ENCODE measurements around the gene ADGRG6.
A peak's percentile ranks its signal among the peaks of the same experiment; 100 is the strongest.

ADGRG6 gene

GRCh38 chr6:142302421-142303175 is 791 bp downstream of the ADGRG6 start:
- H4K8ac ChIP-seq (ENCODE audit: low read length), result no peak overlapping the region
- no peak overlapping the region for H3K14ac ChIP-seq (ENCODE audit: low read length in 2 of 2)
- no peak overlapping the region for H2AK5ac ChIP-seq (ENCODE audit: low read length, severe bottlenecking)
- peak overlapping the region in 1 of 2 experiments; percentile 79 for H2BK12ac ChIP-seq (ENCODE audit: low read length in 2 of 2)
- H3K27ac ChIP-seq (ENCODE audit: low read length, poor library complexity, severe bottlenecking), result no peak overlapping the region
- no peaks in the 10 kb centered on the region for H3K36me3 ChIP-seq (ENCODE audit: control insufficient read depth in 1 of 2, insufficient read depth in 2 of 2, low read depth in 1 of 2, low read length in 2 of 2)
- DNase-seq, result peak; percentile 45
- peak overlapping the region; percentile 85 for H3K4me2 ChIP-seq (ENCODE audit: low read length, poor library complexity, severe bottlenecking)
- H2AFZ ChIP-seq (ENCODE audit: low read depth, low read length), result no peak overlapping the region
- peak overlapping the region; percentile 90 to 97 for H3K18ac ChIP-seq (ENCODE audit: low read depth in 1 of 2, low read length in 2 of 2)
- no peak overlapping the region for H4K91ac ChIP-seq (ENCODE audit: low read length)
- H2BK5ac ChIP-seq (ENCODE audit: low read depth, low read length, poor library complexity, severe bottlenecking), result no peak overlapping the region
- H3K23ac ChIP-seq (ENCODE audit: low read length in 2 of 2), result no peak overlapping the region
- H3K4me1 ChIP-seq (ENCODE audit: control insufficient read depth, insufficient read depth, low read depth, low read length), result peaks cover 9% of the 10 kb centered on the region
- no peak overlapping the region for H3K9ac ChIP-seq (ENCODE audit: low read length)
- no peaks in the 10 kb centered on the region for H3K9me3 ChIP-seq (ENCODE audit: control insufficient read depth, low read length)
- no peak overlapping the region for H2BK120ac ChIP-seq (ENCODE audit: low read depth, low read length)
- peak overlapping the region in 1 of 2 experiments; percentile 89 for H3K4ac ChIP-seq (ENCODE audit: low read depth in 1 of 2, low read length in 2 of 2)
- 47% methylated on average over 18 of the region's 18 CpGs for whole genome bisulfite sequencing
- H3K79me1 ChIP-seq (replicated peaks; ENCODE audit: low read length, poor library complexity, severe bottlenecking), result no peaks in the 10 kb centered on the region
- H3K27me3 ChIP-seq (ENCODE audit: control insufficient read depth in 1 of 2, insufficient read depth in 1 of 2, low read length in 2 of 2), result peaks cover 0 to 13% of the 10 kb centered on the region in 2 experiments
- H3K4me3 ChIP-seq (ENCODE audit: insufficient read depth in 1 of 2, low read depth in 1 of 2, low read length in 2 of 2), result peak overlapping the region in 1 of 2 experiments; percentile 79
- no peak overlapping the region for H2BK15ac ChIP-seq (ENCODE audit: low read depth, poor library complexity, severe bottlenecking)

- H3K18ac ChIP-seq (ENCODE audit: low read depth in 1 of 2, low read length in 2 of 2), result no peak overlapping the region
- WGBS, result 30% methylated on average over 2 of the region's 2 CpGs
- H3K27ac ChIP-seq (ENCODE audit: low read length, poor library complexity, severe bottlenecking), result no peak overlapping the region
- no peaks in the 10 kb centered on the region for H3K9me3 ChIP-seq (ENCODE audit: control insufficient read depth, low read length)
- H3K23ac ChIP-seq (ENCODE audit: low read length in 2 of 2), result no peak overlapping the region
- no peak overlapping the region for H3K4me3 ChIP-seq (ENCODE audit: insufficient read depth in 1 of 2, low read depth in 1 of 2, low read length in 2 of 2)
- H3K4me2 ChIP-seq (ENCODE audit: low read length, poor library complexity, severe bottlenecking), result no peak overlapping the region
- peaks cover 6% of the 10 kb centered on the region for H3K4me1 ChIP-seq (ENCODE audit: control insufficient read depth, insufficient read depth, low read depth, low read length)
- H3K14ac ChIP-seq (ENCODE audit: low read length in 2 of 2), result no peak overlapping the region
- H2AFZ ChIP-seq (ENCODE audit: low read depth, low read length), result no peak overlapping the region
- H4K91ac ChIP-seq (ENCODE audit: low read length), result no peak overlapping the region
- H2BK5ac ChIP-seq (ENCODE audit: low read depth, low read length, poor library complexity, severe bottlenecking), result no peak overlapping the region
- H4K8ac ChIP-seq (ENCODE audit: low read length), result no peak overlapping the region
- no peak overlapping the region for H3K9ac ChIP-seq (ENCODE audit: low read length)
- no peak overlapping the region for H2BK15ac ChIP-seq (ENCODE audit: low read depth, poor library complexity, severe bottlenecking)
- H2BK120ac ChIP-seq (ENCODE audit: low read depth, low read length), result no peak overlapping the region
- H3K27me3 ChIP-seq (ENCODE audit: control insufficient read depth in 1 of 2, insufficient read depth in 1 of 2, low read length in 2 of 2), result peaks cover 0 to 13% of the 10 kb centered on the region in 2 experiments
- H3K4ac ChIP-seq (ENCODE audit: low read depth in 1 of 2, low read length in 2 of 2), result no peak overlapping the region
- no peaks in the 10 kb centered on the region for H3K36me3 ChIP-seq (ENCODE audit: control insufficient read depth in 1 of 2, insufficient read depth in 2 of 2, low read depth in 1 of 2, low read length in 2 of 2)
- H2BK12ac ChIP-seq (ENCODE audit: low read length in 2 of 2), result no peak overlapping the region
- H3K79me1 ChIP-seq (replicated peaks; ENCODE audit: low read length, poor library complexity, severe bottlenecking), result no peaks in the 10 kb centered on the region
- DNase-seq, result peak; percentile 37
- H2AK5ac ChIP-seq (ENCODE audit: low read length, severe bottlenecking), result no peak overlapping the region
Measured at GRCh38 chr6:142303176-142303533, 1.3 kb downstream of the ADGRG6 start.

GRCh38 chr6:142304241-142304640 is 2.4 kb downstream of the ADGRG6 start:
- Histone ChIP-seq H2AK5ac (ENCODE audit: low read length, severe bottlenecking) (no peak overlapping the region), H3K4me1 (ENCODE audit: control insufficient read depth, insufficient read depth, low read depth, low read length) (peaks cover 6% of the 10 kb centered on the region), H3K9ac (ENCODE audit: low read length) (no peak overlapping the region), H3K23ac (ENCODE audit: low read length in 2 of 2) (no peak overlapping the region), H3K18ac (ENCODE audit: low read depth in 1 of 2, low read length in 2 of 2) (no peak overlapping the region), H2BK5ac (ENCODE audit: low read depth, low read length, poor library complexity, severe bottlenecking) (no peak overlapping the region), H3K14ac (ENCODE audit: low read length in 2 of 2) (no peak overlapping the region), H3K79me1 (replicated peaks; ENCODE audit: low read length, poor library complexity, severe bottlenecking) (no peaks in the 10 kb centered on the region), H3K9me3 (ENCODE audit: control insufficient read depth, low read length) (no peaks in the 10 kb centered on the region), H3K27ac (ENCODE audit: low read length, poor library complexity, severe bottlenecking) (no peak overlapping the region), H3K36me3 (ENCODE audit: control insufficient read depth in 1 of 2, insufficient read depth in 2 of 2, low read depth in 1 of 2, low read length in 2 of 2) (no peaks in the 10 kb centered on the region), H2BK120ac (ENCODE audit: low read depth, low read length) (no peak overlapping the region), H3K4ac (ENCODE audit: low read depth in 1 of 2, low read length in 2 of 2) (no peak overlapping the region), H2BK12ac (ENCODE audit: low read length in 2 of 2) (no peak overlapping the region), H2BK15ac (ENCODE audit: low read depth, poor library complexity, severe bottlenecking) (no peak overlapping the region), H2AFZ (ENCODE audit: low read depth, low read length) (no peak overlapping the region), H4K8ac (ENCODE audit: low read length) (no peak overlapping the region), H4K91ac (ENCODE audit: low read length) (no peak overlapping the region), H3K4me3 (ENCODE audit: insufficient read depth in 1 of 2, low read depth in 1 of 2, low read length in 2 of 2) (no peak overlapping the region), H3K4me2 (ENCODE audit: low read length, poor library complexity, severe bottlenecking) (no peak overlapping the region), H3K27me3 (ENCODE audit: control insufficient read depth in 1 of 2, insufficient read depth in 1 of 2, low read length in 2 of 2) (peaks cover 0 to 13% of the 10 kb centered on the region in 2 experiments)
- no peak for DNase-seq
- no CpG with 5 or more reads among the region's 2 CpGs for WGBS

DNA sequence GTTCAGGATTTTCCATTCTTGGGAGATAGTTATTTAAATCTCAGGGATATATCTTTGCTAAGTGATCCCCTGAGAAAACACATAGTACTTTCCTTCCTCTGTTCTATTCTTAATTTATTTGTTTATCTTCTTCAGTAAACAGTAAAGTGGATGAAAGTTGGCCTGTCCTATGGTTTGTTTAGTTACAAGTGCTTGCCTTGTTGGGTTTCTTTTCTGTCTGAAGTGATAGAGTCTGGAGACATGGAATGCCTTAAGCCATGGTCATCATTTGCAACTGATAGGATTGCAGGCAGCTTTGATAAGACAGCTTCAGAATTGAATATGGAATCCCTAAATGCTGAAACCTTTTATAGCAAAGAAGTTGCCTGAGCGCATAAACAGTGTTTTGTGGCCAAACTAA is 4.9 kb downstream of the ADGRG6 start:
- Histone ChIP-seq H3K79me1 (replicated peaks; ENCODE audit: low read length, poor library complexity, severe bottlenecking) (no peaks in the 10 kb centered on the region), H4K8ac (ENCODE audit: low read length) (no peak overlapping the region), H3K4me3 (ENCODE audit: insufficient read depth in 1 of 2, low read depth in 1 of 2, low read length in 2 of 2) (no peak overlapping the region), H3K18ac (ENCODE audit: low read depth in 1 of 2, low read length in 2 of 2) (no peak overlapping the region), H3K4me2 (ENCODE audit: low read length, poor library complexity, severe bottlenecking) (no peak overlapping the region), H3K4ac (ENCODE audit: low read depth in 1 of 2, low read length in 2 of 2) (no peak overlapping the region), H2AFZ (ENCODE audit: low read depth, low read length) (no peak overlapping the region), H3K9ac (ENCODE audit: low read length) (no peak overlapping the region), H3K4me1 (ENCODE audit: control insufficient read depth, insufficient read depth, low read depth, low read length) (peaks cover 4% of the 10 kb centered on the region), H4K91ac (ENCODE audit: low read length) (no peak overlapping the region), H3K23ac (ENCODE audit: low read length in 2 of 2) (no peak overlapping the region), H2BK15ac (ENCODE audit: low read depth, poor library complexity, severe bottlenecking) (no peak overlapping the region), H2AK5ac (ENCODE audit: low read length, severe bottlenecking) (no peak overlapping the region), H2BK120ac (ENCODE audit: low read depth, low read length) (no peak overlapping the region), H3K36me3 (ENCODE audit: control insufficient read depth in 1 of 2, insufficient read depth in 2 of 2, low read depth in 1 of 2, low read length in 2 of 2) (no peaks in the 10 kb centered on the region), H3K27ac (ENCODE audit: low read length, poor library complexity, severe bottlenecking) (no peak overlapping the region), H3K9me3 (ENCODE audit: control insufficient read depth, low read length) (no peaks in the 10 kb centered on the region), H2BK12ac (ENCODE audit: low read length in 2 of 2) (no peak overlapping the region), H3K27me3 (ENCODE audit: control insufficient read depth in 1 of 2, insufficient read depth in 1 of 2, low read length in 2 of 2) (peaks cover 0 to 13% of the 10 kb centered on the region in 2 experiments), H3K14ac (ENCODE audit: low read length in 2 of 2) (no peak overlapping the region), H2BK5ac (ENCODE audit: low read depth, low read length, poor library complexity, severe bottlenecking) (no peak overlapping the region)
- 70% methylated on average over 1 of the region's 1 CpG for WGBS
- peak; percentile 83 for DNase-seq
